Right ventricle myocardium superior (tissue), 1 donor: ENCODE data around the gene TMEM91. TPM values are rescaled to one million over a fixed set of nuclear protein-coding genes. Genes with fewer than 3 reads are reported as not detected.
A peak's percentile ranks its signal among the peaks of the same experiment; 100 is the strongest.

Source experiments
- ATAC-seq: fragments of 200-7000 bp; cut with Tn5 transposase; one replicate; pipeline ENCODE4 v1.9.1; 2020; ENCODE audit warnings: mild to moderate bottlenecking; ENCODE audit not compliant: poor library complexity
- DNase-seq: peaks from one replicate; pipeline ENCODE4 v3.0.0-alpha.2; 2020
- intact Hi-C: fragments of 100-400 bp; cut with DNase I; formaldehyde crosslinking; loops from one replicate; pipeline ENCODE4 v1.11.2; 2022
- total RNA-seq: library from RNA; stranded (reverse); fragmentation: NEBNext Ultra II Directional; extraction: Animal tissue kit (Norgen Biotek cat#: 25700); gene quantifications from one replicate; pipeline ENCODE4 v1.2.1, GENCODE V29; 2021
- donor health status: DM: no; HTN: yes; CAD: no; lungs with severe emphysema.

TMEM91 gene
- total RNA-seq, 1 donor from 2014 or later: 3.5 TPM

GRCh38 chr19:41352279-41352608 is 24.1 kb upstream of the TMEM91 start:
- no peak for ATAC-seq
- intact Hi-C loops: loop anchor here (5.0 kb wide), 1 partner anchor 40 kb away; the partner anchor contains the start of gene CCDC97
- DNase-seq: no peak

GRCh38 chr19:41352609-41353465 is 23.5 kb upstream of the TMEM91 start:
- intact Hi-C loops: loop anchor here (5.0 kb wide), 1 partner anchor 41 kb away; the partner anchor contains the start of gene CCDC97
- DNase-seq (peak; percentile 85), ATAC-seq (peak; percentile 37)

GRCh38 chr19:41353466-41354342 is 22.6 kb upstream of the TMEM91 start, which contains the start of gene TGFB1:
Gene TGFB1, minus strand, starts transcription at chr19:41353922. Its CDS starts 878 bp downstream, at chr19:41353044.
- intact Hi-C loops: loop anchor here (5.0 kb wide), 1 partner anchor 41 kb away; the partner anchor contains the start of gene CCDC97
- DNase-seq (peak; percentile 94), ATAC-seq (peak; percentile 77)

- no peak for ATAC-seq
- DNase-seq: peak; percentile 55
- intact Hi-C loops: loop anchor here (5.0 kb wide), 1 partner anchor 42 kb away; the partner anchor contains the start of gene CCDC97
Measured at GRCh38 chr19:41354343-41354953, 21.9 kb upstream of the TMEM91 start.

- intact Hi-C loops: loop anchor here (5.0 kb wide), 1 partner anchor 33 kb away; no protein-coding TSS in a partner anchor
- no peak for ATAC-seq
- no peak for DNase-seq
Measured at GRCh38 chr19:41355035-41355434, 21.3 kb upstream of the TMEM91 start.

GRCh38 chr19:41355802-41356201 is 20.5 kb upstream of the TMEM91 start:
- ATAC-seq: no peak
- intact Hi-C loops: loop anchor here (5.0 kb wide), 1 partner anchor 34 kb away; no protein-coding TSS in a partner anchor
- no peak for DNase-seq

GRCh38 chr19:41356984-41357739 is 19.2 kb upstream of the TMEM91 start:
- intact Hi-C loops: loop anchor here (5.0 kb wide), 1 partner anchor 35 kb away; no protein-coding TSS in a partner anchor
- DNase-seq (no peak), ATAC-seq (no peak)

GRCh38 chr19:41357746-41358145 is 18.6 kb upstream of the TMEM91 start:
- no peak for ATAC-seq
- intact Hi-C loops: loop anchor here (5.0 kb wide), 1 partner anchor 35 kb away; no protein-coding TSS in a partner anchor

GRCh38 chr19:41359741-41360140 is 16.6 kb upstream of the TMEM91 start:
- no peak for DNase-seq
- intact Hi-C loops: loop anchor here (5.0 kb wide), 1 partner anchor 37 kb away; no protein-coding TSS in a partner anchor
- ATAC-seq: no peak

More at GRCh38 chr19:41357746-41358145, 18.6 kb upstream of the TMEM91 start:
- DNase-seq: no peak

GRCh38 chr19:41362143-41362847 is 14.0 kb upstream of the TMEM91 start:
- intact Hi-C loops: no loop called here
- no peak for DNase-seq
- no peak for ATAC-seq

GRCh38 chr19:41363371-41363752 is 13.0 kb upstream of the TMEM91 start:
- no peak for DNase-seq
- intact Hi-C loops: no loop called here
- ATAC-seq: no peak

- DNase-seq (peak; percentile 99), ATAC-seq (peak; percentile 97)
- intact Hi-C loops: no loop called here
Measured at GRCh38 chr19:41363753-41364523, 12.4 kb upstream of the TMEM91 start, which contains the start of gene B9D2. Gene B9D2, minus strand, starts transcription at chr19:41364149. Its CDS starts 630 bp downstream, at chr19:41363519.

- intact Hi-C loops: no loop called here
- ATAC-seq (peak; percentile 2), DNase-seq (no peak)
Measured at GRCh38 chr19:41364524-41365391, 11.6 kb upstream of the TMEM91 start.

GRCh38 chr19:41366089-41366488 is 10.2 kb upstream of the TMEM91 start:
- ATAC-seq (no peak), DNase-seq (no peak)
- intact Hi-C loops: no loop called here

GRCh38 chr19:41367848-41368301 is 8.5 kb upstream of the TMEM91 start:
- intact Hi-C loops: no loop called here
- ATAC-seq (no peak), DNase-seq (no peak)
